Tibial nerve (tissue), 4 donors: ENCODE data around the gene SLPI. TPM values are rescaled to one million over a fixed set of nuclear protein-coding genes. Genes with fewer than 3 reads are reported as not detected.

ENCODE experiments used
- DNase-seq, 2 donors: peaks; one replicate each; pipeline ENCODE4 v3.0.0-alpha.2; 2019; ENCODE audit warnings: low spot score in 2 of 2
- H3K27ac ChIP-seq, 4 donors: fragments of 200-600 bp; sonication (generic) in 3 of 4; one replicate each; pipeline ENCODE4 v1.5.1; 2017 to 2019; ENCODE audit warnings: mild to moderate bottlenecking in 1 of 4
- H3K27me3 ChIP-seq, 2 donors: fragments of 200-600 bp; sonication (generic) in 1 of 2; one replicate each; pipeline versions ENCODE4 v1.5.1 to v1.6.0; 2017 to 2019
- H3K36me3 ChIP-seq, 3 donors: fragments of 200-600 bp; sonication (generic); one replicate each; pipeline ENCODE4 v1.5.1; 2018 to 2019
- H3K4me1 ChIP-seq, 4 donors: fragments of 200-600 bp; sonication (generic) in 3 of 4; one replicate each; pipeline ENCODE4 v1.5.1; 2017 to 2019
- H3K4me3 ChIP-seq, 4 donors: fragments of 200-600 bp; sonication (generic) in 3 of 4; one replicate each; pipeline ENCODE4 v1.5.1; 2017 to 2019; ENCODE audit warnings: mild to moderate bottlenecking in 1 of 4, moderate library complexity in 1 of 4
- H3K9me3 ChIP-seq, 4 donors: fragments of 200-600 bp; sonication (generic) in 3 of 4; one replicate each; pipeline ENCODE4 v1.5.1; 2017 to 2019
- EP300 ChIP-seq, 2 donors: sonication (generic); formaldehyde crosslinking; IDR thresholded peaks; one replicate each; pipeline ENCODE4 v1.6.1; 2017; ENCODE audit warnings: antibody characterized with exemption in 2 of 2, mild to moderate bottlenecking in 1 of 2
- POLR2A ChIP-seq, 2 donors: fragments of 450-650 bp; IDR thresholded peaks; one replicate each; pipeline ENCODE4 v1.6.1; 2017; ENCODE audit warnings: antibody characterized with exemption in 2 of 2, mild to moderate bottlenecking in 2 of 2, moderate library complexity in 2 of 2
- WGBS, 2 donors: methylation state at CpG; one replicate each; pipeline ENCODE4 v1.1.5; 2018; 5-methylcytosine and 5-hydroxymethylcytosine counted together
- total RNA-seq, 4 donors: library from RNA; depleted of rRNA; stranded (reverse); fragments of >200 nt; gene quantifications; one replicate each; pipeline ENCODE4 v1.1.0, GENCODE V29; 2016
- TF ChIP-seq, protein P1 (sequence below), 5 experiments: fragments of 200-600 bp in 3 of 5; fragments of 450-650 bp in 2 of 5; sonication (generic) in 3 of 5; IDR thresholded peaks; one replicate each; pipeline ENCODE4 v1.5.1; 2016 to 2019; ENCODE audit warnings: antibody characterized with exemption in 5 of 5, mild to moderate bottlenecking in 3 of 5, moderate library complexity in 2 of 5

Gene SLPI
- total RNA-seq, 4 donors from 2014 or later: 103 to 371 (median 129) TPM

DNA sequence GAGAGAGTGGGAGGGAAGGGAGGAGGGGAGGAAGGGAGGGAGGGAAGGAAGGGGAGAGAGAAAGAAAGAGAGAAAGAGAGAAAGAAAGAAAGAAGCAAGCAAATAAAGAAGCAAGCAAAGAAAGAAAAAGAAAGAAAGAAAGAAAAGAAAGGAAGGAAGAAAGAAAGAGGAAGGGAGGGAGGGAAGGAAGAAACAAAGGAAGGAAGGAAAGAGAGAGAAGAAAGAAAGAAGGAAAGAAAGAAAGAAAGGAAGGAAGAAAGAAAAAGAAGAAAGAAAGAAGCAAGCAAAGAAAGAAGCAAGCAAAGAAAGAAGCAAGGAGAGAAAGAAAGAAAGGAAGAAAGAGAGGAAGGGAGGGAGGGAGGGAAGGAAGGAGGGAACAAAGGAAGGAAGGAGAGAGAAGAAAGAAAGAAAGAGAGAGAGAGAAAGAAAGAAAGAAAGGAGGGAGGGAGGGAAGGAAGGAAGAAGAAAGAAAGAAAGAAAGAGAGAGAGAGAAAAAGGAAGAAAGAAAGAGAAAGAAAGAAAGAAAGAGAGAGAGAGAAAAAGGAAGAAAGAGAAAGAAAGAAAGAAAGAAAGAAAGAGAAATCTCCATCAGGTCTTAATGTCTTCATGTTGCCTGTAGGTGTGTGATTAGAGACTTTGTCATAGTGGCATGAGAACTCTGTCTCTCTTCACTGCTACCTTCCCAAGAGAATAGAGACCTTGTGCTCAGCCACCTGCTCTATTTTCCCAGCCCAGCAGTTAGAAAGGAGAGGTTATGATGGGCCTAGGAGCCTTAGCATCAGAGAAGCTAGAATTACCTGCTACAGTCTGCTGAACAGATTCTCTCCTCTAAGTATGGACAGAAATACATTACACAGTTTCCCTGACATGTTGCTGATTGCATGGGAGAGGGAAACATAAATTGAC, 42.5 kb downstream of the SLPI start:
- DNase-seq: no peak
- Histone ChIP-seq H3K4me1 (no peaks in the 10 kb centered on the region), H3K4me3 (no peak overlapping the region), H3K27ac (no peak overlapping the region), H3K27me3 (no peaks in the 10 kb centered on the region), H3K9me3 (no peaks in the 10 kb centered on the region), H3K36me3 (no peaks in the 10 kb centered on the region)
- no peak for TF ChIP-seq EP300 (IDR thresholded peaks at IDR 0.05)
- TF ChIP-seq, protein P1, sequence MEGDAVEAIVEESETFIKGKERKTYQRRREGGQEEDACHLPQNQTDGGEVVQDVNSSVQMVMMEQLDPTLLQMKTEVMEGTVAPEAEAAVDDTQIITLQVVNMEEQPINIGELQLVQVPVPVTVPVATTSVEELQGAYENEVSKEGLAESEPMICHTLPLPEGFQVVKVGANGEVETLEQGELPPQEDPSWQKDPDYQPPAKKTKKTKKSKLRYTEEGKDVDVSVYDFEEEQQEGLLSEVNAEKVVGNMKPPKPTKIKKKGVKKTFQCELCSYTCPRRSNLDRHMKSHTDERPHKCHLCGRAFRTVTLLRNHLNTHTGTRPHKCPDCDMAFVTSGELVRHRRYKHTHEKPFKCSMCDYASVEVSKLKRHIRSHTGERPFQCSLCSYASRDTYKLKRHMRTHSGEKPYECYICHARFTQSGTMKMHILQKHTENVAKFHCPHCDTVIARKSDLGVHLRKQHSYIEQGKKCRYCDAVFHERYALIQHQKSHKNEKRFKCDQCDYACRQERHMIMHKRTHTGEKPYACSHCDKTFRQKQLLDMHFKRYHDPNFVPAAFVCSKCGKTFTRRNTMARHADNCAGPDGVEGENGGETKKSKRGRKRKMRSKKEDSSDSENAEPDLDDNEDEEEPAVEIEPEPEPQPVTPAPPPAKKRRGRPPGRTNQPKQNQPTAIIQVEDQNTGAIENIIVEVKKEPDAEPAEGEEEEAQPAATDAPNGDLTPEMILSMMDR (IDR thresholded peaks at IDR 0.05): no peak
- TF ChIP-seq POLR2A (IDR thresholded peaks at IDR 0.05): no peak

DNA sequence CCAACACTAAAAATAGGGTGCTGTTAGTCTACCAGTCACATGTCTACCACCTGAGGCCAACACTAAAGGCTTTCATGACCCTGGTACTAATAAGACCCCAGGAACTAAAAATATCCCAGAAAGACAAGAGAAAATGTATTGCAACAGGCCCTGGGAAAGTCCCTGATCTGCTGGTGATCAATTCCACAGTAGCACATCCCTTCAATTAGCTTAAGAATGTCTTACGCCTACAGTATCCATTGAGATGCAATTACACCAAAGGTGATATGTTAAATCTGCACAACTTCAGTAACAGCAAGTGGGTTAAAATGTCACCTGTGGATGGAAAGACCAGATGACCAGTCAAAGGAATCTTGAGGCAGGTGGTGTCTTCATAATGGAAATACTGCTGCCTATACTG, 44.4 kb downstream of the SLPI start:
- H3K4me1 ChIP-seq: no peaks in the 10 kb centered on the region
- TF ChIP-seq, protein P1 (IDR thresholded peaks at IDR 0.05): no peak
- TF ChIP-seq EP300 (IDR thresholded peaks at IDR 0.05) (no peak), POLR2A (IDR thresholded peaks at IDR 0.05) (no peak)
- no peak for DNase-seq
- WGBS, 2 donors: 82 to 95% methylated on average over 1 of the region's 1 CpG
- no peaks in the 10 kb centered on the region for H3K36me3 ChIP-seq
- H3K9me3 ChIP-seq: no peaks in the 10 kb centered on the region
- no peak overlapping the region for H3K27ac ChIP-seq
- H3K27me3 ChIP-seq: no peaks in the 10 kb centered on the region
- no peak overlapping the region for H3K4me3 ChIP-seq

DNA sequence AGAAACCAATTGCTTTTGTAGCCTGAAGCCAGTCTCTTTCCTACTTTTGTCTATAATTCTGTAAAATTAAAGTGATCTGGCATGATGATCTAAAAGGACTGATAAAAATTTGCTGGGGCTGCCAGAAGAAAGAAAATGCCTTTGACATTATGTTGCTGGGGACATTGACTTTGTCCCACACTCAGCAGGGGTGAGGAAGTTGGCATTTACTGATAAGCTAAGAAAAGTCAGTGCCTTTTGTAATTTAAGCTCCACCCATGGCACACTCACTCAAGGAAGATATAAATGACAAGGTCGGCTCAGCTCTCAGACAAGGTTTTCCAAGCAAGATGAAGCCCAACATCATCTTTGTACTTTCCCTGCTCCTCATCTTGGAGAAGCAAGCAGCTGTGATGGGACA, 47.6 kb downstream of the SLPI start, which contains the start of gene SEMG1:
Gene SEMG1 (plus strand): TSS at position 309 of the 400 bp plus-strand sequence. CDS start 21 bp downstream, at position 330.
- Histone ChIP-seq H3K27me3 (no peaks in the 10 kb centered on the region), H3K4me3 (no peak within 1 kb of the TSS), H3K27ac (no peak within 1 kb of the TSS), H3K9me3 (peaks cover 0 to 16% (median 1%) of the 10 kb centered on the region in 4 donors), H3K4me1 (no peaks in the 10 kb centered on the region), H3K36me3 (no peaks in the 10 kb centered on the region)
- TF ChIP-seq EP300 (IDR thresholded peaks at IDR 0.05) (no peak), POLR2A (IDR thresholded peaks at IDR 0.05) (no peak)
- TF ChIP-seq, protein P1 (IDR thresholded peaks at IDR 0.05): no peak
- 28 to 40% methylated on average over 1 of the region's 1 CpG for WGBS, 2 donors
- DNase-seq: no peak

Other genes starting within 250 kb of the SLPI start
- under 1 TPM in 2 of 4 donors, not detected in 2; 0.21 to 0.22 TPM for gene KCNS1, start 153.4 kb downstream of the SLPI start, total RNA-seq
- gene WFDC5, start 139.4 kb downstream of the SLPI start, total RNA-seq: not detected
- not detected for gene WFDC12, start 130.1 kb downstream of the SLPI start, total RNA-seq
- gene PI3, start 79.7 kb downstream of the SLPI start, total RNA-seq: not detected
- not detected for gene SEMG1, start 47.5 kb downstream of the SLPI start, total RNA-seq
- gene SEMG2, start 33.2 kb downstream of the SLPI start, total RNA-seq: not detected
- under 1 TPM in 1 of 4 donors, not detected in 3; 0.44 TPM for gene RBPJL, start 52.3 kb upstream of the SLPI start, total RNA-seq
- gene MATN4, start 53.7 kb upstream of the SLPI start, total RNA-seq: not detected
- gene SDC4, start 93.9 kb upstream of the SLPI start, total RNA-seq: 10 to 100 TPM; 41.2 to 72.5 (median 63.4) TPM
- gene SYS1, start 108.6 kb upstream of the SLPI start, total RNA-seq: 10 to 100 TPM; 19.2 to 35.6 (median 25.2) TPM
- gene TP53TG5, start 123.8 kb upstream of the SLPI start, total RNA-seq: not detected
- 10 to 100 TPM; 36.3 to 63.3 (median 51.1) TPM for gene DBNDD2, start 153.7 kb upstream of the SLPI start, total RNA-seq
- 10 to 100 TPM; 54.6 to 82.8 (median 69.7) TPM for gene PIGT, start 161.6 kb upstream of the SLPI start, total RNA-seq
- 1 to 10 TPM in 1 of 4 donors, under 1 TPM in 1, not detected in 2; 0.84 to 3.5 TPM for gene WFDC2, start 215.2 kb upstream of the SLPI start, total RNA-seq